IMR-90 (cell line): ENCODE measurements around the gene SMIM31.
A peak's percentile ranks its signal among the peaks of the same experiment; 100 is the strongest.

Experiments
- POLR2A ChIP-seq: IDR thresholded peaks from 2 replicates; pipeline ENCODE4 v1.6.1; 2012; ENCODE audit warnings: mild to moderate bottlenecking, low read depth, low read length
- SMC3 ChIP-seq: fragments of 150-350 bp; IDR thresholded peaks from 2 replicates; pipeline ENCODE4 v1.6.1; 2016; ENCODE audit warnings: low read depth, mild to moderate bottlenecking, antibody characterized with exemption, low read length, moderate library complexity
- TF ChIP-seq, protein P1 (sequence below): conservative IDR thresholded peaks from 2 replicates; pipeline ENCODE4 v1.5.1; 2012; ENCODE audit warnings: mild to moderate bottlenecking, low read depth, low read length, improper control_type of control experiment

DNA sequence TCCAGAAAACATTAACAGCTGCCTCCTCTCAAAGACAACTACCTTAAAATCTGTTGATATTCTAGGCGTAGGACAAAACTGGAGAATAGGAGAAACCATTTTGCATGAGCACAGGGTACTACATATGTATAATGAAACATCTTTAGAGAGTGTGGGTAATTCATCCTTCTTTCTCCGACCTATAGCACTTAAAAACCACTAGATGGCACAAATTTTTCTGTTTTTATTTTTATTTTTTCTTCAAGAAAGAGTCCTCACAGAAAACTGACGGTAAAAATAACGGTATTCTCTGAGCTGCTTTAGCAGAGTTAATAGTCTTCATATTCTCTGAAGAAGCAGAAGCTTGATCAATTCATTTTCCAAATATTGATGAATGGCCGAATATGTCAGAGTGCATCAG is 14.6 kb downstream of the SMIM31 start:
- TF ChIP-seq POLR2A (no peak), SMC3 (no peak)
- TF ChIP-seq, protein P1, sequence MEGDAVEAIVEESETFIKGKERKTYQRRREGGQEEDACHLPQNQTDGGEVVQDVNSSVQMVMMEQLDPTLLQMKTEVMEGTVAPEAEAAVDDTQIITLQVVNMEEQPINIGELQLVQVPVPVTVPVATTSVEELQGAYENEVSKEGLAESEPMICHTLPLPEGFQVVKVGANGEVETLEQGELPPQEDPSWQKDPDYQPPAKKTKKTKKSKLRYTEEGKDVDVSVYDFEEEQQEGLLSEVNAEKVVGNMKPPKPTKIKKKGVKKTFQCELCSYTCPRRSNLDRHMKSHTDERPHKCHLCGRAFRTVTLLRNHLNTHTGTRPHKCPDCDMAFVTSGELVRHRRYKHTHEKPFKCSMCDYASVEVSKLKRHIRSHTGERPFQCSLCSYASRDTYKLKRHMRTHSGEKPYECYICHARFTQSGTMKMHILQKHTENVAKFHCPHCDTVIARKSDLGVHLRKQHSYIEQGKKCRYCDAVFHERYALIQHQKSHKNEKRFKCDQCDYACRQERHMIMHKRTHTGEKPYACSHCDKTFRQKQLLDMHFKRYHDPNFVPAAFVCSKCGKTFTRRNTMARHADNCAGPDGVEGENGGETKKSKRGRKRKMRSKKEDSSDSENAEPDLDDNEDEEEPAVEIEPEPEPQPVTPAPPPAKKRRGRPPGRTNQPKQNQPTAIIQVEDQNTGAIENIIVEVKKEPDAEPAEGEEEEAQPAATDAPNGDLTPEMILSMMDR = peak; percentile 36; the same call in 1 of the 2 replicates
